HCT116 (cell line): Measurements from ENCODE around the gene PXMP4. TPM values are rescaled to one million over a fixed set of nuclear protein-coding genes. Genes with fewer than 3 reads are reported as not detected.

Experiments
- ATAC-seq: fragments of 200-7000 bp; cut with Tn5 transposase; 2 replicates; pipeline ENCODE4 v1.9.1; 2020; ENCODE audit warnings: mild to moderate bottlenecking, moderate library complexity
- BruUV-seq: library from RNA; stranded (reverse); fragments of 400-500 nt; replicated peaks from 2 replicates; lab custom pipeline; 2021; lab: Mats Ljungman, UMichigan
- CTCF ChIA-PET: fragments of 300-600 bp; sonication (Branson Sonifier 250); formaldehyde crosslinking; loops from one replicate; lab custom pipeline; 2021; ENCODE audit warnings: antibody characterized with exemption; lab: Charles Lee
- POLR2A ChIA-PET: fragments of 300-600, 350-600 bp; sonication (Branson Sonifier 250); formaldehyde crosslinking; loops from one replicate; lab custom pipeline; 2021; ENCODE audit warnings: antibody characterized with exemption; lab: Charles Lee
- RAD21 ChIA-PET, 2 experiments: fragments of 300-600 bp; sonication (Branson Sonifier 250); formaldehyde crosslinking; loops; one replicate each; lab custom pipeline; 2023; ENCODE audit warnings: low total read pairs in 2 of 2; ENCODE audit not compliant: uncharacterized antibody in 2 of 2, unreplicated experiment in 2 of 2, low non-redundant PET in 1 of 2; lab: Charles Lee
- DNase-seq: peaks from one replicate; pipeline ENCODE4 v3.0.0-alpha.2; 2010; ENCODE audit warnings: low read depth, low spot score
- H2AFZ ChIP-seq: fragments of 200-600 bp; shearing (Covaris generic), sonication (generic); 2 replicates; pipeline ENCODE4 v1.6.1; 2017; ENCODE audit warnings: low read depth, mixed run types, mixed read lengths, antibody characterized with exemption, low read length; ENCODE audit not compliant: poor library complexity, severe bottlenecking
- H3K27ac ChIP-seq: 2 replicates; pipeline ENCODE4 v1.5.1; 2012; ENCODE audit warnings: low read depth, low read length
- H3K27me3 ChIP-seq: fragments of 200-600 bp; sonication (generic); 2 replicates; pipeline ENCODE4 v1.6.1; 2016; ENCODE audit warnings: mixed run types, low read length, mixed read lengths; ENCODE audit not compliant: insufficient read depth
- H3K36me3 ChIP-seq, 2 experiments: fragments of 200-500 bp in 1 of 2; fragments of 200-600 bp in 1 of 2; sonication (Bioruptor generic) in 1 of 2; sonication (generic) in 1 of 2; 2 replicates each; pipeline versions ENCODE4 v1.5.1 to v1.6.1; 2014 to 2016; ENCODE audit warnings: low read length in 2 of 2, inconsistent platforms in 1 of 2, mixed read lengths in 1 of 2, mixed run types in 1 of 2; ENCODE audit not compliant: insufficient read depth in 2 of 2, control insufficient read depth in 1 of 2
- H3K4me1 ChIP-seq, 2 experiments: fragments of 200-600 bp in 1 of 2; sonication (generic) in 1 of 2; 2 replicates each; pipeline versions ENCODE4 v1.5.1 to v1.6.1; 2012 to 2017; ENCODE audit warnings: low read length in 2 of 2, inconsistent platforms in 1 of 2, mild to moderate bottlenecking in 1 of 2, mixed read lengths in 1 of 2, mixed run types in 1 of 2, moderate library complexity in 1 of 2; ENCODE audit not compliant: insufficient read depth in 2 of 2, control insufficient read depth in 1 of 2
- H3K4me2 ChIP-seq: fragments of 200-600 bp; sonication (generic); 2 replicates; pipeline ENCODE4 v1.6.1; 2017; ENCODE audit warnings: mixed run types, low read length, mixed read lengths
- H3K4me3 ChIP-seq, 2 experiments: fragments of 200-600 bp in 1 of 2; sonication (generic) in 1 of 2; replicated peaks in 1 of 2; 2 replicates each; pipeline ENCODE4 v1.5.1; 2011 to 2016; ENCODE audit warnings: low read length in 2 of 2, control low read depth in 1 of 2, low read depth in 1 of 2, mild to moderate bottlenecking in 1 of 2, mixed read lengths in 1 of 2, mixed run types in 1 of 2
- H3K79me2 ChIP-seq: fragments of 200-600 bp; sonication (generic); 2 replicates; pipeline ENCODE4 v1.6.1; 2017; ENCODE audit warnings: mild to moderate bottlenecking, mixed run types, low read length, moderate library complexity, mixed read lengths; ENCODE audit not compliant: insufficient read depth
- H3K9ac ChIP-seq: fragments of 200-600 bp; sonication (generic); 2 replicates; pipeline ENCODE4 v1.6.1; 2016; ENCODE audit warnings: low read length, mixed read lengths
- H3K9me2 ChIP-seq: fragments of 200-600 bp; sonication (generic), shearing (Covaris generic); 2 replicates; pipeline ENCODE4 v1.6.1; 2017; ENCODE audit warnings: mixed run types, mild to moderate bottlenecking, moderate library complexity; ENCODE audit not compliant: insufficient read depth
- H3K9me3 ChIP-seq, 2 experiments: fragments of 200-500 bp in 1 of 2; fragments of 200-600 bp in 1 of 2; sonication (Bioruptor generic) in 1 of 2; sonication (generic) in 1 of 2; 2 replicates each; pipeline ENCODE4 v1.6.1; 2014 to 2017; ENCODE audit warnings: low read length in 2 of 2, mixed read lengths in 2 of 2, inconsistent platforms in 1 of 2, low read depth in 1 of 2, mild to moderate bottlenecking in 1 of 2, mixed run types in 1 of 2, moderate library complexity in 1 of 2; ENCODE audit not compliant: control insufficient read depth in 1 of 2, insufficient read depth in 1 of 2
- H4K20me1 ChIP-seq: fragments of 200-600 bp; sonication (generic), shearing (Covaris generic); 2 replicates; pipeline ENCODE4 v1.6.1; 2017; ENCODE audit warnings: mixed run types, mild to moderate bottlenecking, moderate library complexity; ENCODE audit not compliant: insufficient read depth
- CBX3 ChIP-seq: IDR thresholded peaks from 2 replicates; pipeline ENCODE4 v1.6.1; 2012; ENCODE audit warnings: low read depth
- CEBPB ChIP-seq: IDR thresholded peaks from 2 replicates; pipeline ENCODE4 v1.6.1; 2012; ENCODE audit warnings: low read depth
- ELF1 ChIP-seq: IDR thresholded peaks from 2 replicates; pipeline ENCODE4 v1.6.1; 2012; ENCODE audit warnings: low read depth, borderline replicate concordance
- EZH2 ChIP-seq: fragments of 200-600 bp; sonication (generic); IDR thresholded peaks from 2 replicates; pipeline ENCODE4 v1.6.1; 2017; ENCODE audit warnings: antibody characterized with exemption, mixed run types
- FOSL1 ChIP-seq: IDR thresholded peaks from 2 replicates; pipeline ENCODE4 v1.6.1; 2012; ENCODE audit warnings: low read depth
- RAD21 ChIP-seq: IDR thresholded peaks from 2 replicates; pipeline ENCODE4 v1.6.1; 2012; ENCODE audit warnings: low read depth, mild to moderate bottlenecking
- SP1 ChIP-seq: IDR thresholded peaks from 2 replicates; pipeline ENCODE4 v1.6.1; 2012; ENCODE audit warnings: low read depth
- SRF ChIP-seq: IDR thresholded peaks from 2 replicates; pipeline ENCODE4 v1.6.1; 2012; ENCODE audit warnings: low read depth
- YY1 ChIP-seq: IDR thresholded peaks from 2 replicates; pipeline ENCODE4 v1.6.1; 2011; ENCODE audit warnings: low read length, low read depth, moderate library complexity, mild to moderate bottlenecking; ENCODE audit not compliant: insufficient replicate concordance; ENCODE audit errors: extremely low read depth
- ZBTB33 ChIP-seq: IDR thresholded peaks from 2 replicates; pipeline ENCODE4 v1.6.1; 2011; ENCODE audit warnings: mild to moderate bottlenecking, low read length, moderate library complexity; ENCODE audit not compliant: insufficient replicate concordance; ENCODE audit errors: extremely low read depth
- ZNF274 ChIP-seq: fragments of 200-500 bp; sonication (Bioruptor generic); IDR thresholded peaks from 2 replicates; pipeline ENCODE4 v1.6.1; 2014; ENCODE audit warnings: mild to moderate bottlenecking, low read depth, low read length, inconsistent platforms
- intact Hi-C: fragments of 100-400 bp; cut with micrococcal nuclease; formaldehyde crosslinking; loops from 2 replicates; pipeline ENCODE4 v1.10.0; 2022
- total RNA-seq: library from RNA; stranded (reverse); gene quantifications from one replicate; pipeline ENCODE4 v1.2.1, GENCODE V29; 2021; ENCODE audit not compliant: unreplicated experiment
- TF ChIP-seq, protein P1 (sequence below), 3 experiments: fragments of 200-600 bp in 1 of 3; sonication (generic) in 1 of 3; IDR thresholded peaks in 2 of 3; conservative IDR thresholded peaks in 1 of 3; 2 replicates each; pipeline ENCODE4 v1.5.1; 2012 to 2017; ENCODE audit warnings: low read depth in 2 of 3, low read length in 2 of 3, antibody characterized with exemption in 1 of 3, borderline replicate concordance in 1 of 3, control low read depth in 1 of 3, mild to moderate bottlenecking in 1 of 3, mixed read lengths in 1 of 3, mixed run types in 1 of 3, moderate library complexity in 1 of 3; ENCODE audit not compliant: insufficient read depth in 1 of 3
- TF ChIP-seq, protein P2 (sequence below): IDR thresholded peaks from 2 replicates; pipeline ENCODE4 v1.6.1; 2012; ENCODE audit warnings: low read depth

PXMP4 gene
- total RNA-seq, 1 experiment from 2014 or later = 9.6 TPM

DNA sequence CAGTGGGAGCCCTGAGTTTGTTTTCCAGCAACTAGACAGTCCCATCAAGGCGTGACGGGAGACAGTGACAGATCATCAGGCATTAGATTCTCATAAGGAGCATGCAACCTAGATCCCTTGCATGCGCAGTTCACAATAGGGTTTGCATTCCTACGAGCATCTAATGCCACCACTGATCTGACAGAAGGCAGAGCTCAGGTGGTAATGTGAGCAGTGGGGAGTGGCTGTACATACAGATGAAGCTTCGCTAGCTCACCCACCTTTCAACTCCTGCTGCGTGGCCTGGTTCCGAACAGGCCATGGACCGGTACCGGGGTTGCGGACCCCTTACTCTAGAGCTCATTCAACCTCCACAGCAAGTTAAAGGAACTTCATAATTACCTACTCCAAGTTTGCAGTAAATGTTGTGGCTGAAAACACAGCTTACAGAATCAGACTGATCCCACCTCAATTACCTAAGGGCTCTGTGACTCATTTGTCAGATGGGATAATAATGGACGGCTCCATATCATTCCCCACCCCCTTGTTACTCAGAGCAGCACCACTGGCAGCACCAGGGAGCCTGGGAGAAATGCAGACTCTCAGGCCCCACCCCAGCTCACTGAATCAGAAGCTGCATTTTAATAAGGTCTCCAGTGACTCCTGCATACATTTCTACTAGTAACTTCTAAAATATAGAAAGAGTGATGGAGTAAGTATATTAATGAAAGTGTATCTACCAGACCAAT lies 15.7 kb downstream of the PXMP4 start:
- DNase-seq (no peak), ATAC-seq (peak; percentile 49)
- no peak overlapping the region for H3K4me3 ChIP-seq
- ChIA-PET CTCF (no interaction called here), POLR2A (no interaction called here), RAD21 (no interaction called here)
- H3K4me1 ChIP-seq = peaks cover 0 to 9% of the 10 kb centered on the region in 2 experiments; a peak in 3 of 4 replicates
- peak overlapping the region; percentile 18; the same call in 1 of the 2 replicates for H3K4me2 ChIP-seq
- H3K36me3 ChIP-seq = 0 out of 4 replicates have a peak, but pooled peaks cover 0 to 5% of the 10 kb centered on the region in 2 experiments
- H3K9me3 ChIP-seq = no peaks in the 10 kb centered on the region
- no peaks in the 10 kb centered on the region for H3K9me2 ChIP-seq
- no peak overlapping the region for H3K9ac ChIP-seq
- TF ChIP-seq, protein P1, sequence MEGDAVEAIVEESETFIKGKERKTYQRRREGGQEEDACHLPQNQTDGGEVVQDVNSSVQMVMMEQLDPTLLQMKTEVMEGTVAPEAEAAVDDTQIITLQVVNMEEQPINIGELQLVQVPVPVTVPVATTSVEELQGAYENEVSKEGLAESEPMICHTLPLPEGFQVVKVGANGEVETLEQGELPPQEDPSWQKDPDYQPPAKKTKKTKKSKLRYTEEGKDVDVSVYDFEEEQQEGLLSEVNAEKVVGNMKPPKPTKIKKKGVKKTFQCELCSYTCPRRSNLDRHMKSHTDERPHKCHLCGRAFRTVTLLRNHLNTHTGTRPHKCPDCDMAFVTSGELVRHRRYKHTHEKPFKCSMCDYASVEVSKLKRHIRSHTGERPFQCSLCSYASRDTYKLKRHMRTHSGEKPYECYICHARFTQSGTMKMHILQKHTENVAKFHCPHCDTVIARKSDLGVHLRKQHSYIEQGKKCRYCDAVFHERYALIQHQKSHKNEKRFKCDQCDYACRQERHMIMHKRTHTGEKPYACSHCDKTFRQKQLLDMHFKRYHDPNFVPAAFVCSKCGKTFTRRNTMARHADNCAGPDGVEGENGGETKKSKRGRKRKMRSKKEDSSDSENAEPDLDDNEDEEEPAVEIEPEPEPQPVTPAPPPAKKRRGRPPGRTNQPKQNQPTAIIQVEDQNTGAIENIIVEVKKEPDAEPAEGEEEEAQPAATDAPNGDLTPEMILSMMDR (IDR thresholded peaks at IDR 0.05 in 2 of 3, conservative IDR thresholded peaks at IDR 0.05 in 1 of 3; ENCODE audit: borderline replicate concordance in 1 of 3, insufficient read depth in 1 of 3, low read depth in 2 of 3, low read length in 2 of 3) = no peak
- TF ChIP-seq, protein P2, sequence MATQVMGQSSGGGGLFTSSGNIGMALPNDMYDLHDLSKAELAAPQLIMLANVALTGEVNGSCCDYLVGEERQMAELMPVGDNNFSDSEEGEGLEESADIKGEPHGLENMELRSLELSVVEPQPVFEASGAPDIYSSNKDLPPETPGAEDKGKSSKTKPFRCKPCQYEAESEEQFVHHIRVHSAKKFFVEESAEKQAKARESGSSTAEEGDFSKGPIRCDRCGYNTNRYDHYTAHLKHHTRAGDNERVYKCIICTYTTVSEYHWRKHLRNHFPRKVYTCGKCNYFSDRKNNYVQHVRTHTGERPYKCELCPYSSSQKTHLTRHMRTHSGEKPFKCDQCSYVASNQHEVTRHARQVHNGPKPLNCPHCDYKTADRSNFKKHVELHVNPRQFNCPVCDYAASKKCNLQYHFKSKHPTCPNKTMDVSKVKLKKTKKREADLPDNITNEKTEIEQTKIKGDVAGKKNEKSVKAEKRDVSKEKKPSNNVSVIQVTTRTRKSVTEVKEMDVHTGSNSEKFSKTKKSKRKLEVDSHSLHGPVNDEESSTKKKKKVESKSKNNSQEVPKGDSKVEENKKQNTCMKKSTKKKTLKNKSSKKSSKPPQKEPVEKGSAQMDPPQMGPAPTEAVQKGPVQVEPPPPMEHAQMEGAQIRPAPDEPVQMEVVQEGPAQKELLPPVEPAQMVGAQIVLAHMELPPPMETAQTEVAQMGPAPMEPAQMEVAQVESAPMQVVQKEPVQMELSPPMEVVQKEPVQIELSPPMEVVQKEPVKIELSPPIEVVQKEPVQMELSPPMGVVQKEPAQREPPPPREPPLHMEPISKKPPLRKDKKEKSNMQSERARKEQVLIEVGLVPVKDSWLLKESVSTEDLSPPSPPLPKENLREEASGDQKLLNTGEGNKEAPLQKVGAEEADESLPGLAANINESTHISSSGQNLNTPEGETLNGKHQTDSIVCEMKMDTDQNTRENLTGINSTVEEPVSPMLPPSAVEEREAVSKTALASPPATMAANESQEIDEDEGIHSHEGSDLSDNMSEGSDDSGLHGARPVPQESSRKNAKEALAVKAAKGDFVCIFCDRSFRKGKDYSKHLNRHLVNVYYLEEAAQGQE = no peak
- TF ChIP-seq EZH2 (no peak), ELF1 (no peak), YY1 (no peak), SP1 (no peak), FOSL1 (no peak), ZNF274 (no peak), RAD21 (no peak), CEBPB (no peak), SRF (no peak), ZBTB33 (no peak), CBX3 (no peak)
- H3K27ac ChIP-seq = no peak overlapping the region
- intact Hi-C loops = no loop called here
- H3K27me3 ChIP-seq = no peaks in the 10 kb centered on the region
- no TSS peak for BruUV-seq
- H2AFZ ChIP-seq = no peak overlapping the region
- H3K79me2 ChIP-seq = no peaks in the 10 kb centered on the region
- H4K20me1 ChIP-seq = no peaks in the 10 kb centered on the region
